Activated CD4-positive, alpha-beta memory T cell treated with anti-CD3 and anti-CD28 coated beads for 36 hours (primary cell): Measurements from ENCODE around the gene AKAP7. TPM values are rescaled to one million over a fixed set of nuclear protein-coding genes. Genes with fewer than 3 reads are reported as not detected.
"Not testable (repeated sequence)": the region's sequence is repeated elsewhere in the genome, so short reads cannot be mapped to it uniquely, and the experiment has no call there.

Source experiments
- CTCF ChIA-PET: fragments of 350-600 bp; sonication (Branson Sonifier 250); formaldehyde crosslinking; loops from one replicate; lab custom pipeline; 2021; ENCODE audit warnings: antibody characterized with exemption, inconsistent platforms; lab: Charles Lee
- POLR2A ChIA-PET: fragments of 350-600 bp; sonication (Branson Sonifier 250); formaldehyde crosslinking; loops from one replicate; lab custom pipeline; 2021; ENCODE audit warnings: antibody characterized with exemption; lab: Charles Lee
- DNase-seq: peaks from one replicate; pipeline ENCODE4 v3.0.0-alpha.2; 2020
- H3K27ac Mint-ChIP-seq: one replicate; pipeline ENCODE4 v1.8.0; 2021; ENCODE audit warnings: mixed read lengths
- H3K27me3 Mint-ChIP-seq: one replicate; pipeline ENCODE4 v1.8.0; 2021; ENCODE audit warnings: mixed read lengths
- H3K36me3 Mint-ChIP-seq: one replicate; pipeline ENCODE4 v1.8.0; 2021; ENCODE audit warnings: mixed read lengths
- H3K4me1 Mint-ChIP-seq: one replicate; pipeline ENCODE4 v1.8.0; 2021; ENCODE audit warnings: low read depth, mixed read lengths
- H3K4me3 Mint-ChIP-seq: one replicate; pipeline ENCODE4 v1.8.0; 2021; ENCODE audit warnings: mild to moderate bottlenecking, mixed read lengths
- H3K9me3 Mint-ChIP-seq: one replicate; pipeline ENCODE4 v1.8.0; 2021; ENCODE audit warnings: mixed read lengths
- intact Hi-C: fragments of 100-400 bp; cut with micrococcal nuclease; formaldehyde crosslinking; loops from one replicate; pipeline ENCODE4 v1.15.1; 2023
- total RNA-seq, 2 experiments: library from RNA; stranded (reverse); gene quantifications; one replicate each; pipeline ENCODE4 v1.2.3, GENCODE V29; 2021

AKAP7 gene
- total RNA-seq, 2 experiments from 2014 or later, result 4.0 to 4.3 TPM

DNA sequence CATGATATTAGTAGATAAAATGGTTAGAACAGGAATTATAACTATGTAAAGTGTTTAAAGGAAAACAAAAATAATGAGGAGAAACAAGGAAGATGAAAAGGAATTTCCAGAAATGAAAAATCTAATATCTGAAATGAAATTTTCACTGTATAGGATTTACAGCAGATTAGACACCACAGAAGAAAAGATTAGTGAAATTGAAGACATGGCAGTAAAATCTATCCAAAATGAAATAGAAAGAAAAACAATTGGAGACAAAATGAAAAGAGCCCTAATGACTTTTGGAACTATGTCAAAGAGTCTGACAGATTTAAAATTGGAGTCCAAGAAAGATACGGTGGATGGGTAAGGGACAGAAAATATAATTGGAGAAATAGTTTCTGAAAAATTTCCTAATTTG, 174.2 kb downstream of the AKAP7 start:
- POLR2A ChIA-PET, result no interaction called here
- intact Hi-C loops, result no loop called here

DNA sequence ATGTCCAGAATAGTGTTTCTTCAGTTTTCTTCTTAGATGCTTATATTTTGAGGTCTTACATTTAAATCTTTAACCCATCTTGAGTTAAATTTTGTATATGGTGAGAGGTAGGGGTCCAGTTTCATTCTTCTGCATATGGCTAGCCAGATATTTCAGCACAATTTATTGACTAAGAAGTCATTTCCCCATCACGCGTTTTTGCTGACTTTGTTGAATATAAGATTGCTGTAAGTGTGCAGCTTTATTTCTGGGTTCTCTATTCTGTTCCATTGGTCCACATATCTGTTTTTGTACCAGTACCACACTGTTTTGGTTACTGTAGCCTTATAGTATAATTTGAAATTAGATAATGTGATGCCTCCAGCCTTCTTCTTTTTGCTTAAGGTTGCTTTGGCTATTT, 179.6 kb downstream of the AKAP7 start:
- CTCF ChIA-PET, result no interaction called here
- Mint-ChIP-seq H3K27ac (no peak overlapping the region), H3K4me3 (no peak overlapping the region), H3K9me3 (peaks cover 23% of the 10 kb centered on the region), H3K27me3 (no peaks in the 10 kb centered on the region), H3K4me1 (no peaks in the 10 kb centered on the region), H3K36me3 (peaks cover 6% of the 10 kb centered on the region)
- DNase-seq, result no peak
- POLR2A ChIA-PET, result no interaction called here
- intact Hi-C loops, result no loop called here

More for the DNA sequence above, 174.2 kb downstream of the AKAP7 start:
- H3K36me3 Mint-ChIP-seq, result peaks cover 8% of the 10 kb centered on the region
- no peak for DNase-seq
- H3K27ac Mint-ChIP-seq, result no peak overlapping the region
- H3K27me3 Mint-ChIP-seq, result no peaks in the 10 kb centered on the region
- H3K4me1 Mint-ChIP-seq, result no peaks in the 10 kb centered on the region
- CTCF ChIA-PET, result no interaction called here
- H3K4me3 Mint-ChIP-seq, result no peak overlapping the region
- peaks cover 15% of the 10 kb centered on the region for H3K9me3 Mint-ChIP-seq

DNA sequence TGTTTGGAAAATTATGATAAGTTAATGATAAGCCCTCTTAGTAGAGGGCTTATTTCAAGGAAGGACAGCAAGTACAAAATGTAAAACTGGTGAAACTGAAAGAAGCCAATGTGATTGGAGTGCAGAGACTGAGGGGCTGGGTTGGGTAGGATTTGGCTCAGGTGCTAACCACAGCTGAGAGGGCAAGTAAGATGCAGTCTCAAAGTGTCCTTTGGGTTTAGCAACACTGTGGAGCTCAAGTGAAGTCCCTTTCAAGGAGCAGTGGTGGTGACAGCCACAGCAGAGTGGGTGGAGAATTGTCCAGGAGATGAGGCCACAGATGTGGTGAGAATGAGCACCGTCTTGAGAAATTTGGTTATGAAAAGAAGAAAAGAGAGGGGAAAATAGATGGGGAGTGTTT, 181.4 kb downstream of the AKAP7 start:
- CTCF ChIA-PET, result interaction anchor here (1.1 kb wide), 1 partner anchor 11 kb away, joined by 3 read pairs; no protein-coding TSS in a partner anchor
- DNase-seq, result no peak

DNA sequence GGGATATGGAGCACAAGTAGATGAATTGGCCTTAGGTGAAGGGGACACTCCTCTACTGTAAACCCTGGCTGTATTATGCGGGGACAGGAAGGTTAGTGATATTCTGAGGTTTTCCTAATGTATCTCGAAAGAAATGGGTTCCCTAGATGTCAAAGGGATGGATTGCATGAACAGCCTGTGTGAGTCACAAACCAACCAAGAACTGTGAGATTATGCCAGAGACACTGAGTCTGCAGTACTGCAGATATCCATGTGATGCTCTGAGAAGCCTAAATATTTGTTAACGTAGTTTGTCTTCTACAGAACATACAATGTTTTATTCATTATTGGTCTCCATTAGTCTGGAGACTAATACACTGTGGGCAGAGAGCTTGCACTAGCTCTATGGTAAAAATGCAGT, 182.2 kb downstream of the AKAP7 start:
- POLR2A ChIA-PET, result no interaction called here
- H3K9me3 Mint-ChIP-seq, result peaks cover 23% of the 10 kb centered on the region
- no peak for DNase-seq
- intact Hi-C loops, result no loop called here
- no peak overlapping the region for H3K27ac Mint-ChIP-seq
- CTCF ChIA-PET, result no interaction called here
- H3K27me3 Mint-ChIP-seq, result no peaks in the 10 kb centered on the region
- peaks cover 6% of the 10 kb centered on the region for H3K36me3 Mint-ChIP-seq
- no peaks in the 10 kb centered on the region for H3K4me1 Mint-ChIP-seq
- H3K4me3 Mint-ChIP-seq, result no peak overlapping the region

More for the DNA sequence above, 181.4 kb downstream of the AKAP7 start:
- Mint-ChIP-seq H3K4me3 (no peak overlapping the region), H3K4me1 (no peaks in the 10 kb centered on the region), H3K27me3 (no peaks in the 10 kb centered on the region), H3K9me3 (peaks cover 23% of the 10 kb centered on the region), H3K36me3 (peaks cover 6% of the 10 kb centered on the region), H3K27ac (no peak overlapping the region)
- POLR2A ChIA-PET, result no interaction called here
- intact Hi-C loops, result no loop called here

DNA sequence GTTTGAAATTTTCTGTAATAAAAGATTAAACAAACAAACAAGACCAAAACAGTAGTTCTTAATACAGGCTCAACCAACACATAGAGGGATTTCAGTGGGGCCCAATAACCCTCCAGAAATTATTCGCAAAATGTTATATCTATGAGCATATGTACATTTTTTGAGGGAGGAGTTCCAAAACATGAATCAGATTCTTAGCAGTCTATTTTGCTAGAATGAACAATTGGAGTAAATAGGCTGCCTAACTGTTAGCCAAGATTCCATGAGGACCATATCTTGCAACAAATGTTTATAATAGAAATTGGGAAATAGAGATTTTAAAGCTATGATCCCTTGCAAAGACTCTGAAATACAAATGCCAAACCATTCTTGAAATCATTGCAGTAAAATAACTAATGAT, 186.3 kb downstream of the AKAP7 start:
- peaks cover 4% of the 10 kb centered on the region for H3K9me3 Mint-ChIP-seq
- POLR2A ChIA-PET, result no interaction called here
- H3K27ac Mint-ChIP-seq, result no peak overlapping the region
- no peaks in the 10 kb centered on the region for H3K27me3 Mint-ChIP-seq
- H3K4me3 Mint-ChIP-seq, result no peak overlapping the region
- H3K36me3 Mint-ChIP-seq, result no peaks in the 10 kb centered on the region
- intact Hi-C loops, result no loop called here
- DNase-seq, result no peak
- CTCF ChIA-PET, result no interaction called here
- no peaks in the 10 kb centered on the region for H3K4me1 Mint-ChIP-seq

DNA sequence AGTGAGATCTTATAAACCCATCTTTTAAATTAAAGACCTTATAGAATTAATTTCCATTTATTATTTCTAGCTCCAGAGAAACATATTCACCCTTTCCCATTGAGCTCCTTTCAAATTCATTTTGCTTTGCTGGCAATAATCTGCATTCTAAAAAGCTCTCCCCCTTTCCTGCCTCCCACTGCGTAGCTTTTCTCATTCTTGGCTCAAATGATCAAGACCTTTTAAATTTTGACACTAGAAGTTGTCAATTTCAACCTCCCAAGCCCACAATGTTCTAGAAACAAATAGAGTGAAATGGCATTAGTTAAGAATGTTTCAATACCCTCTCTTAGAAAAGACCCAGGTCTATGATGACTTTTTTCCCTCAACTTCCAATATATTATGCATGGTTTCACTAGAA, 186.9 kb downstream of the AKAP7 start:
- Mint-ChIP-seq H3K27ac (no peak overlapping the region), H3K9me3 (peaks cover 4% of the 10 kb centered on the region), H3K36me3 (no peaks in the 10 kb centered on the region), H3K4me3 (no peak overlapping the region), H3K27me3 (no peaks in the 10 kb centered on the region), H3K4me1 (no peaks in the 10 kb centered on the region)
- intact Hi-C loops, result no loop called here
- POLR2A ChIA-PET, result no interaction called here
- CTCF ChIA-PET, result no interaction called here
- no peak for DNase-seq

DNA sequence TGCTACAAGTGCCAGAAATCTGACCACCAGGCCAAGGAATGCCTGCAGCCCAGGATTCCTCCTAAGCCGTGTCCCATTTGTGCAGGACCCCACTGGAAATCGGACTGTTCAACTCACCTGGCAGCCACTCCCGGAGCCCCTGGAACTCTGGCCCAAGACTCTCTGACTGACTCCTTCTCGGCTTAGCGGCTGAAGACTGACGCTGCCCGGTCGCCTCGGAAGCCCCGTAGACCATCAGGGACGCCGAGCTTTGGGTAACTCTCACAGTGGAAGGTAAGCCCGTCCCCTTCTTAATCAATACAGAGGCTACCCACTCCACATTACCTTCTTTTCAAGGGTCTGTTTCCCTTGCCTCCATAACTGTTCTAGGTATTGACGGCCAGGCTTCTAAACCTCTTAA, 190.4 kb downstream of the AKAP7 start:
- POLR2A ChIA-PET, CTCF ChIA-PET, DNase-seq: not testable (repeated sequence)

DNA sequence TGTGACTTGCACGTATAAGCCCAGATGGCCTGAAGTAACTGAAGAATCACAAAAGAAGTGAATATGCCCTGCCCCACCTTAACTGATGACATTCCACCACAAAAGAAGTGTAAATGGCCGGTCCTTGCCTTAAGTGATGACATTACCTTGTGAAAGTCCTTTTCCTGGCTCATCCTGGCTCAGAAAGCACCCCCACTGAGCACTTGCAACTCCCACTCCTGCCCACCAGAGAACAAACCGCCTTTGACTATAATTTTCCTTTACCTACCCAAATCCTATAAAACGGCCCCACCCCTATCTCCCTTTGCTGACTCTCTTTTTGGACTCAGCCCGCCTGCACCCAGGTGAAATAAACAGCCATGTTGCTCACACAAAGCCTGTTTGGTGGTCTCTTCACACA, 193.5 kb downstream of the AKAP7 start:
- H3K4me3 Mint-ChIP-seq, CTCF ChIA-PET, DNase-seq, POLR2A ChIA-PET, H3K27me3 Mint-ChIP-seq, intact Hi-C loops, H3K27ac Mint-ChIP-seq, H3K36me3 Mint-ChIP-seq, H3K4me1 Mint-ChIP-seq, H3K9me3 Mint-ChIP-seq: not testable (repeated sequence)

More for the DNA sequence above, 190.4 kb downstream of the AKAP7 start:
- H3K36me3 Mint-ChIP-seq, H3K9me3 Mint-ChIP-seq, intact Hi-C loops, H3K27ac Mint-ChIP-seq, H3K4me1 Mint-ChIP-seq, H3K27me3 Mint-ChIP-seq, H3K4me3 Mint-ChIP-seq: not testable (repeated sequence)

DNA sequence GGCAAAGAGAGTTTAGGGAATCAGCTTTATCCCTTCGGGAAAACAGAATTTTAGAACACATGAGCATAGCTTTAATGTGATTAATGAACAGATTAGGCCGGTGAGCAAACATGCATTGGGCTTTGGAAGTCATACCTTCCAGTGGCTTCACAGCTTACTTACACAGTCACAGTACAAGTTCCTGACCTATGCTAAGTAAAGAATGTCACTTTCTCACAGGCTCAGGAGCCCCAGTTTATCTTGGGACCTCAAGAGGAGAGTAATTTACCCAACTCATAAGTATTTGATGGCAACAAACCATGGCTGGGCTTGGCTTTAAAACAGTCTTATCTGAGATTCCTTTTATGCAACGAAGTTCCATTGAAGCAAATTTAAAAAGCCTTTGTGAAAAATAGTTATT, 195.9 kb downstream of the AKAP7 start:
- no peaks in the 10 kb centered on the region for H3K4me1 Mint-ChIP-seq
- CTCF ChIA-PET, result interaction anchor here (0.6 kb wide), 1 partner anchor 125 kb away, joined by 3 read pairs; no protein-coding TSS in a partner anchor
- no peak overlapping the region for H3K4me3 Mint-ChIP-seq
- no peaks in the 10 kb centered on the region for H3K36me3 Mint-ChIP-seq
- H3K27me3 Mint-ChIP-seq, result no peaks in the 10 kb centered on the region
- POLR2A ChIA-PET, result no interaction called here
- no peak for DNase-seq
- intact Hi-C loops, result no loop called here
- H3K27ac Mint-ChIP-seq, result no peak overlapping the region
- H3K9me3 Mint-ChIP-seq, result no peaks in the 10 kb centered on the region

DNA sequence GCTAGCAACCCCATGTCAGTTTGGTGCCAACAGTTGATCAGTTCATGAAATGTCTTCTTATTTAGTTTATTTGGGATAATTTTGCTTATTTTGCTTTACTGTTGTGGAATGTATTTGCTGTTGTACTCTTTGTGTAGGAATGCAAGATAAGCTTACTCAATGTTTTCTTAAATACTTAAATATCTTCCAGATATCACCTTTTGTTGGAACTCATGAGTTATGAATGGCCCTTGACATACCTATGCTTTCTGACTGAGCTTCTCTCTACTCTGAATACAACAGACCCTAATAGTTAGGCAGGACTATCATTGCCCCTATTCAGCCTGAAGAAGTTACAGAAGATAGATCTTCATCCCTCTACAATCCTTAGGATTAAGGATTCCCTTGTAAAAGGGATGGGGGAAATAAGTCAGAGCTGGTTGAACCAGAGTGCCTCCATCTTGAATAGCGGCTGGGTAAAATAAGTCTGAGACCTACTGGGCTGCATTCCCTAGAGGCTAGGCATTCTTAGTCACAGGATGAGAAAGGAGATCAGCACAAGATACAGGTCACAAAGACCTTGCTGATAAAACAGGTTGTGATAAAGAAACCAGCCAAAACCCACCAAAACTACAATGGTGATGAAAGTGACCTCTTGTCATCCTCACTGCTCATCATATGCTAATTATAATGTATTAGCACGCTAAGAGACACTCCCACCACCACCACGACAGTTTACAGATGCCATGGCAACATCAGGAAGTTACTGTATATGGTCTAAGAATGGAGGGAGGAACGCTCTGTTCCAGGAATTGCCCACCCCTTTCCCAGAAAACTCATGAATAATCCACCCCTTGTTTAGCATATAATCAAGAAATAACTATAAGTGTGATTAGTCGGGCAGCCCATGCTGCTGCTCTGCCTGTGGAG, 196.9 kb downstream of the AKAP7 start:
- Mint-ChIP-seq H3K4me1 (no peaks in the 10 kb centered on the region), H3K36me3 (no peaks in the 10 kb centered on the region), H3K9me3 (no peaks in the 10 kb centered on the region), H3K27me3 (no peaks in the 10 kb centered on the region), H3K4me3 (no peak overlapping the region), H3K27ac (no peak overlapping the region)
- intact Hi-C loops, result no loop called here
- POLR2A ChIA-PET, result no interaction called here
- no peak for DNase-seq
- CTCF ChIA-PET, result interaction anchor here (0.5 kb wide), 1 partner anchor 1962 kb away, joined by 3 read pairs; no protein-coding TSS in a partner anchor

Other genes starting within 250 kb of the AKAP7 start
- gene EPB41L2, start 72.2 kb upstream of the AKAP7 start, total RNA-seq, result 10 to 100 TPM; 30.4 to 37.8 TPM